ENCODE data around the gene RPL28. TPM values are rescaled to one million over a fixed set of nuclear protein-coding genes. Genes with fewer than 3 reads are reported as not detected.

RPL28 gene
- total RNA-seq, 1 experiment from 2014 or later = 2,505 TPM

GRCh38 chr19:55426042-55426441 lies 40.3 kb downstream of the RPL28 start:
- TF ChIP-seq GTF2I (CRISPR knock-in tag; conservative IDR thresholded peaks at IDR 0.05) = no peak
- TF ChIP-seq, protein P1, sequence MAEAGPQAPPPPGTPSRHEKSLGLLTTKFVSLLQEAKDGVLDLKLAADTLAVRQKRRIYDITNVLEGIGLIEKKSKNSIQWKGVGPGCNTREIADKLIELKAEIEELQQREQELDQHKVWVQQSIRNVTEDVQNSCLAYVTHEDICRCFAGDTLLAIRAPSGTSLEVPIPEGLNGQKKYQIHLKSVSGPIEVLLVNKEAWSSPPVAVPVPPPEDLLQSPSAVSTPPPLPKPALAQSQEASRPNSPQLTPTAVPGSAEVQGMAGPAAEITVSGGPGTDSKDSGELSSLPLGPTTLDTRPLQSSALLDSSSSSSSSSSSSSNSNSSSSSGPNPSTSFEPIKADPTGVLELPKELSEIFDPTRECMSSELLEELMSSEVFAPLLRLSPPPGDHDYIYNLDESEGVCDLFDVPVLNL (CRISPR knock-in tag; IDR thresholded peaks at IDR 0.05; ENCODE audit: borderline replicate concordance, low read depth) = no peak
- TF ChIP-seq, protein P2, sequence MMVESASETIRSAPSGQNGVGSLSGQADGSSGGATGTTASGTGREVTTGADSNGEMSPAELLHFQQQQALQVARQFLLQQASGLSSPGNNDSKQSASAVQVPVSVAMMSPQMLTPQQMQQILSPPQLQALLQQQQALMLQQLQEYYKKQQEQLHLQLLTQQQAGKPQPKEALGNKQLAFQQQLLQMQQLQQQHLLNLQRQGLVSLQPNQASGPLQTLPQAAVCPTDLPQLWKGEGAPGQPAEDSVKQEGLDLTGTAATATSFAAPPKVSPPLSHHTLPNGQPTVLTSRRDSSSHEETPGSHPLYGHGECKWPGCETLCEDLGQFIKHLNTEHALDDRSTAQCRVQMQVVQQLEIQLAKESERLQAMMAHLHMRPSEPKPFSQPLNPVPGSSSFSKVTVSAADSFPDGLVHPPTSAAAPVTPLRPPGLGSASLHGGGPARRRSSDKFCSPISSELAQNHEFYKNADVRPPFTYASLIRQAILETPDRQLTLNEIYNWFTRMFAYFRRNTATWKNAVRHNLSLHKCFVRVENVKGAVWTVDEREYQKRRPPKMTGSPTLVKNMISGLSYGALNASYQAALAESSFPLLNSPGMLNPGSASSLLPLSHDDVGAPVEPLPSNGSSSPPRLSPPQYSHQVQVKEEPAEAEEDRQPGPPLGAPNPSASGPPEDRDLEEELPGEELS (CRISPR knock-in tag; IDR thresholded peaks at IDR 0.05) = no peak
- no peak for TF ChIP-seq TEAD1 (CRISPR knock-in tag; IDR thresholded peaks at IDR 0.05)
- no peak for TF ChIP-seq ZNF396 (CRISPR knock-in tag; IDR thresholded peaks at IDR 0.05; ENCODE audit: borderline replicate concordance)
- no peak for TF ChIP-seq ELF4 (CRISPR knock-in tag; IDR thresholded peaks at IDR 0.05; ENCODE audit: low read depth)
- TF ChIP-seq, protein P3, sequence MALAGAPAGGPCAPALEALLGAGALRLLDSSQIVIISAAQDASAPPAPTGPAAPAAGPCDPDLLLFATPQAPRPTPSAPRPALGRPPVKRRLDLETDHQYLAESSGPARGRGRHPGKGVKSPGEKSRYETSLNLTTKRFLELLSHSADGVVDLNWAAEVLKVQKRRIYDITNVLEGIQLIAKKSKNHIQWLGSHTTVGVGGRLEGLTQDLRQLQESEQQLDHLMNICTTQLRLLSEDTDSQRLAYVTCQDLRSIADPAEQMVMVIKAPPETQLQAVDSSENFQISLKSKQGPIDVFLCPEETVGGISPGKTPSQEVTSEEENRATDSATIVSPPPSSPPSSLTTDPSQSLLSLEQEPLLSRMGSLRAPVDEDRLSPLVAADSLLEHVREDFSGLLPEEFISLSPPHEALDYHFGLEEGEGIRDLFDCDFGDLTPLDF (CRISPR knock-in tag; IDR thresholded peaks at IDR 0.05) = no peak
- no peak for TF ChIP-seq HMGXB4 (CRISPR knock-in tag; IDR thresholded peaks at IDR 0.05)
- TF ChIP-seq, protein P4, sequence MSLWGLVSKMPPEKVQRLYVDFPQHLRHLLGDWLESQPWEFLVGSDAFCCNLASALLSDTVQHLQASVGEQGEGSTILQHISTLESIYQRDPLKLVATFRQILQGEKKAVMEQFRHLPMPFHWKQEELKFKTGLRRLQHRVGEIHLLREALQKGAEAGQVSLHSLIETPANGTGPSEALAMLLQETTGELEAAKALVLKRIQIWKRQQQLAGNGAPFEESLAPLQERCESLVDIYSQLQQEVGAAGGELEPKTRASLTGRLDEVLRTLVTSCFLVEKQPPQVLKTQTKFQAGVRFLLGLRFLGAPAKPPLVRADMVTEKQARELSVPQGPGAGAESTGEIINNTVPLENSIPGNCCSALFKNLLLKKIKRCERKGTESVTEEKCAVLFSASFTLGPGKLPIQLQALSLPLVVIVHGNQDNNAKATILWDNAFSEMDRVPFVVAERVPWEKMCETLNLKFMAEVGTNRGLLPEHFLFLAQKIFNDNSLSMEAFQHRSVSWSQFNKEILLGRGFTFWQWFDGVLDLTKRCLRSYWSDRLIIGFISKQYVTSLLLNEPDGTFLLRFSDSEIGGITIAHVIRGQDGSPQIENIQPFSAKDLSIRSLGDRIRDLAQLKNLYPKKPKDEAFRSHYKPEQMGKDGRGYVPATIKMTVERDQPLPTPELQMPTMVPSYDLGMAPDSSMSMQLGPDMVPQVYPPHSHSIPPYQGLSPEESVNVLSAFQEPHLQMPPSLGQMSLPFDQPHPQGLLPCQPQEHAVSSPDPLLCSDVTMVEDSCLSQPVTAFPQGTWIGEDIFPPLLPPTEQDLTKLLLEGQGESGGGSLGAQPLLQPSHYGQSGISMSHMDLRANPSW (CRISPR knock-in tag; conservative IDR thresholded peaks at IDR 0.05; ENCODE audit: low read depth) = no peak
- Mint-ChIP-seq H3K9me3 (peaks cover 9% of the 10 kb centered on the region), H3K4me3 (no peak overlapping the region), H3K27me3 (ENCODE audit: low read depth) (peaks cover 57% of the 10 kb centered on the region), H3K4me1 (0 out of 2 replicates have a peak, but pooled peaks cover 5% of the 10 kb centered on the region), H3K36me3 (no peaks in the 10 kb centered on the region; the same call in 1 of the 2 replicates), H3K27ac (no peak overlapping the region)
- CTCF ChIA-PET = interaction anchor here (0.6 kb wide), 2 partner anchors 111 to 180 kb away, joined by 3 read pairs; no protein-coding TSS in a partner anchor
- DNase-seq (ENCODE audit: low spot score) (no peak), ATAC-seq (no peak)
- POLR2A ChIA-PET = interaction anchor here (0.5 kb wide), 1 partner anchor 131 kb away, joined by 3 read pairs; no protein-coding TSS in a partner anchor

DNA sequence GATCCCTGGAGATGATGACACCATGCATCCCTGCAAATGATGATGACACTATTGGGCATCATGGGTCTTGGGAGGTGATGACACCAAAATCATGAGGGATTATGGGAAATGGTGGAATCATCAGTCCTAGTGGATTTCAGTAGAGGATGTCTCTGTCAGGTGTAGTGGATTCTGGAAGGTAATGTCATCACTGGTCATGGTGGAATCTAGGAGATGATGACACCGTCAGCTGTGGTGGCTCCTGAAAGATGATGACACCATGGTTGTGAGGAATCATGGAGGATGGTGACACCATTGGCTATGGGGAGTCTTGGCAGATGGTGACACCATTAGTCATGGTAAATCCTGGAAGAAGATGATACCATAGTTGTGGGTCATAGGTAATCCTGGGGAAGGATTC lies 45.5 kb downstream of the RPL28 start:
- ATAC-seq (no peak), DNase-seq (ENCODE audit: low spot score) (no peak)
- H3K36me3 Mint-ChIP-seq = no peaks in the 10 kb centered on the region; the same call in 1 of the 2 replicates
- H3K27me3 Mint-ChIP-seq (ENCODE audit: low read depth) = peaks cover 33% of the 10 kb centered on the region
- peaks cover 22% of the 10 kb centered on the region for H3K9me3 Mint-ChIP-seq
- 0 out of 2 replicates have a peak, but pooled peaks cover 5% of the 10 kb centered on the region for H3K4me1 Mint-ChIP-seq
- ChIA-PET CTCF (interaction anchor here (0.5 kb wide), 1 partner anchor 17 kb away, joined by 3 read pairs; no protein-coding TSS in a partner anchor), POLR2A (no interaction called here)
- H3K27ac Mint-ChIP-seq = no peak overlapping the region
- no peak overlapping the region for H3K4me3 Mint-ChIP-seq
- TF ChIP-seq TP53 (CRISPR knock-in tag; IDR thresholded peaks at IDR 0.05) (no peak), ZNF219 (CRISPR knock-in tag; IDR thresholded peaks at IDR 0.05; ENCODE audit: borderline replicate concordance) (no peak), JAZF1 (CRISPR knock-in tag; IDR thresholded peaks at IDR 0.05) (no peak), CREB1 (CRISPR knock-in tag; IDR thresholded peaks at IDR 0.05) (no peak), FOXK1 (CRISPR knock-in tag; IDR thresholded peaks at IDR 0.05) (no peak), CTCF (IDR thresholded peaks at IDR 0.05) (no peak)
- TF ChIP-seq, protein P5, sequence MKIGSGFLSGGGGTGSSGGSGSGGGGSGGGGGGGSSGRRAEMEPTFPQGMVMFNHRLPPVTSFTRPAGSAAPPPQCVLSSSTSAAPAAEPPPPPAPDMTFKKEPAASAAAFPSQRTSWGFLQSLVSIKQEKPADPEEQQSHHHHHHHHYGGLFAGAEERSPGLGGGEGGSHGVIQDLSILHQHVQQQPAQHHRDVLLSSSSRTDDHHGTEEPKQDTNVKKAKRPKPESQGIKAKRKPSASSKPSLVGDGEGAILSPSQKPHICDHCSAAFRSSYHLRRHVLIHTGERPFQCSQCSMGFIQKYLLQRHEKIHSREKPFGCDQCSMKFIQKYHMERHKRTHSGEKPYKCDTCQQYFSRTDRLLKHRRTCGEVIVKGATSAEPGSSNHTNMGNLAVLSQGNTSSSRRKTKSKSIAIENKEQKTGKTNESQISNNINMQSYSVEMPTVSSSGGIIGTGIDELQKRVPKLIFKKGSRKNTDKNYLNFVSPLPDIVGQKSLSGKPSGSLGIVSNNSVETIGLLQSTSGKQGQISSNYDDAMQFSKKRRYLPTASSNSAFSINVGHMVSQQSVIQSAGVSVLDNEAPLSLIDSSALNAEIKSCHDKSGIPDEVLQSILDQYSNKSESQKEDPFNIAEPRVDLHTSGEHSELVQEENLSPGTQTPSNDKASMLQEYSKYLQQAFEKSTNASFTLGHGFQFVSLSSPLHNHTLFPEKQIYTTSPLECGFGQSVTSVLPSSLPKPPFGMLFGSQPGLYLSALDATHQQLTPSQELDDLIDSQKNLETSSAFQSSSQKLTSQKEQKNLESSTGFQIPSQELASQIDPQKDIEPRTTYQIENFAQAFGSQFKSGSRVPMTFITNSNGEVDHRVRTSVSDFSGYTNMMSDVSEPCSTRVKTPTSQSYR (CRISPR knock-in tag; IDR thresholded peaks at IDR 0.05) = no peak
- TF ChIP-seq, protein P6, sequence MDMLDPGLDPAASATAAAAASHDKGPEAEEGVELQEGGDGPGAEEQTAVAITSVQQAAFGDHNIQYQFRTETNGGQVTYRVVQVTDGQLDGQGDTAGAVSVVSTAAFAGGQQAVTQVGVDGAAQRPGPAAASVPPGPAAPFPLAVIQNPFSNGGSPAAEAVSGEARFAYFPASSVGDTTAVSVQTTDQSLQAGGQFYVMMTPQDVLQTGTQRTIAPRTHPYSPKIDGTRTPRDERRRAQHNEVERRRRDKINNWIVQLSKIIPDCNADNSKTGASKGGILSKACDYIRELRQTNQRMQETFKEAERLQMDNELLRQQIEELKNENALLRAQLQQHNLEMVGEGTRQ (CRISPR knock-in tag; IDR thresholded peaks at IDR 0.05) = no peak
